MM.1S (cell line): ENCODE measurements around the gene ELOVL7.

Source experiments
- EZH2 ChIP-seq: fragments of 300-600 bp; sonication (generic); optimal IDR thresholded peaks from 2 replicates; pipeline ENCODE3; 2017; ENCODE audit warnings: low read depth, mild to moderate bottlenecking, antibody characterized with exemption, low read length, mixed read lengths
- EZH2phosphoT487 ChIP-seq: fragments of 300-600 bp; sonication (generic); IDR thresholded peaks from 2 replicates; pipeline ENCODE4 v1.6.1; 2018; ENCODE audit warnings: antibody characterized with exemption, low read length
- TF ChIP-seq, protein P1 (sequence below): fragments of 300-600 bp; sonication (generic); IDR thresholded peaks from 2 replicates; pipeline ENCODE4 v1.5.1; 2016; ENCODE audit warnings: antibody characterized with exemption, low read length, mixed read lengths

DNA sequence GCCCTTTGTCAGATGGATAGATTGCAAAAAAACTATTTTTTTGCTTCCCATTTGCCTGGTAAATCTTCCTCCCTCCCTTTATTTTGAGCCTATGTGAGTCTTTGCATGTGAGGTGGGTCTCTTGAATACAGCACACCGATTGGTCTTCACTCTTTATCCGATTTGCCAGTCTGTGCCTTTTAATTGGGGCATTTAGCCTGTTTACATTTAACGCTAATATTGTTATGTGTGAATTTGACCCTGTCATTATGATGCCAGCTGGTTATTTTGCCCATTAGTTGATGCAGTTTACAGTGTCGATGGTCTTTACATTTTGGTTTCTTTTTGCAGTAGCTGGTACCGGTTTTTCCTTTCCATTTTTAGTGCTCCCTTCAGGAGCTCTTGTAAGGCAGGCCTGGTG is 131.1 kb downstream of the ELOVL7 start:
- TF ChIP-seq, protein P1, sequence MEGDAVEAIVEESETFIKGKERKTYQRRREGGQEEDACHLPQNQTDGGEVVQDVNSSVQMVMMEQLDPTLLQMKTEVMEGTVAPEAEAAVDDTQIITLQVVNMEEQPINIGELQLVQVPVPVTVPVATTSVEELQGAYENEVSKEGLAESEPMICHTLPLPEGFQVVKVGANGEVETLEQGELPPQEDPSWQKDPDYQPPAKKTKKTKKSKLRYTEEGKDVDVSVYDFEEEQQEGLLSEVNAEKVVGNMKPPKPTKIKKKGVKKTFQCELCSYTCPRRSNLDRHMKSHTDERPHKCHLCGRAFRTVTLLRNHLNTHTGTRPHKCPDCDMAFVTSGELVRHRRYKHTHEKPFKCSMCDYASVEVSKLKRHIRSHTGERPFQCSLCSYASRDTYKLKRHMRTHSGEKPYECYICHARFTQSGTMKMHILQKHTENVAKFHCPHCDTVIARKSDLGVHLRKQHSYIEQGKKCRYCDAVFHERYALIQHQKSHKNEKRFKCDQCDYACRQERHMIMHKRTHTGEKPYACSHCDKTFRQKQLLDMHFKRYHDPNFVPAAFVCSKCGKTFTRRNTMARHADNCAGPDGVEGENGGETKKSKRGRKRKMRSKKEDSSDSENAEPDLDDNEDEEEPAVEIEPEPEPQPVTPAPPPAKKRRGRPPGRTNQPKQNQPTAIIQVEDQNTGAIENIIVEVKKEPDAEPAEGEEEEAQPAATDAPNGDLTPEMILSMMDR: no peak
- TF ChIP-seq EZH2 (no peak), EZH2phosphoT487 (no peak)
